ENCODE data around the gene COL6A2. TPM values are rescaled to one million over a fixed set of nuclear protein-coding genes. Genes with fewer than 3 reads are reported as not detected.

Gene COL6A2
- total RNA-seq, 1 donor from 2014 or later = 378 TPM

- Mint-ChIP-seq H3K9me3 (ENCODE audit: unreplicated experiment) (no peaks in the 10 kb centered on the region), H3K4me3 (ENCODE audit: unreplicated experiment) (no peak overlapping the region), H3K27ac (ENCODE audit: unreplicated experiment) (no peak overlapping the region), H3K36me3 (ENCODE audit: low read depth, unreplicated experiment) (no peaks in the 10 kb centered on the region), H3K4me1 (ENCODE audit: unreplicated experiment) (peaks cover 7% of the 10 kb centered on the region), H3K27me3 (ENCODE audit: unreplicated experiment) (peaks cover 4% of the 10 kb centered on the region)
- no peak for DNase-seq (ENCODE audit: low spot score)
- TF ChIP-seq, protein P1, sequence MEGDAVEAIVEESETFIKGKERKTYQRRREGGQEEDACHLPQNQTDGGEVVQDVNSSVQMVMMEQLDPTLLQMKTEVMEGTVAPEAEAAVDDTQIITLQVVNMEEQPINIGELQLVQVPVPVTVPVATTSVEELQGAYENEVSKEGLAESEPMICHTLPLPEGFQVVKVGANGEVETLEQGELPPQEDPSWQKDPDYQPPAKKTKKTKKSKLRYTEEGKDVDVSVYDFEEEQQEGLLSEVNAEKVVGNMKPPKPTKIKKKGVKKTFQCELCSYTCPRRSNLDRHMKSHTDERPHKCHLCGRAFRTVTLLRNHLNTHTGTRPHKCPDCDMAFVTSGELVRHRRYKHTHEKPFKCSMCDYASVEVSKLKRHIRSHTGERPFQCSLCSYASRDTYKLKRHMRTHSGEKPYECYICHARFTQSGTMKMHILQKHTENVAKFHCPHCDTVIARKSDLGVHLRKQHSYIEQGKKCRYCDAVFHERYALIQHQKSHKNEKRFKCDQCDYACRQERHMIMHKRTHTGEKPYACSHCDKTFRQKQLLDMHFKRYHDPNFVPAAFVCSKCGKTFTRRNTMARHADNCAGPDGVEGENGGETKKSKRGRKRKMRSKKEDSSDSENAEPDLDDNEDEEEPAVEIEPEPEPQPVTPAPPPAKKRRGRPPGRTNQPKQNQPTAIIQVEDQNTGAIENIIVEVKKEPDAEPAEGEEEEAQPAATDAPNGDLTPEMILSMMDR (IDR thresholded peaks at IDR 0.05; ENCODE audit: unreplicated experiment) = no peak
Measured at GRCh38 chr21:46078978-46079351, 18.9 kb upstream of the COL6A2 start.

GRCh38 chr21:46079352-46080170 is 18.4 kb upstream of the COL6A2 start:
- Mint-ChIP-seq H3K9me3 (ENCODE audit: unreplicated experiment) (no peaks in the 10 kb centered on the region), H3K27me3 (ENCODE audit: unreplicated experiment) (peaks cover 4% of the 10 kb centered on the region), H3K4me1 (ENCODE audit: unreplicated experiment) (peaks cover 7% of the 10 kb centered on the region), H3K4me3 (ENCODE audit: unreplicated experiment) (no peak overlapping the region), H3K36me3 (ENCODE audit: low read depth, unreplicated experiment) (no peaks in the 10 kb centered on the region), H3K27ac (ENCODE audit: unreplicated experiment) (no peak overlapping the region)
- DNase-seq (ENCODE audit: low spot score) = no peak
- TF ChIP-seq, protein P1 (IDR thresholded peaks at IDR 0.05; ENCODE audit: unreplicated experiment) = no peak

- Mint-ChIP-seq H3K9me3 (ENCODE audit: unreplicated experiment) (no peaks in the 10 kb centered on the region), H3K4me1 (ENCODE audit: unreplicated experiment) (peaks cover 7% of the 10 kb centered on the region), H3K4me3 (ENCODE audit: unreplicated experiment) (no peak overlapping the region), H3K27ac (ENCODE audit: unreplicated experiment) (no peak overlapping the region), H3K36me3 (ENCODE audit: low read depth, unreplicated experiment) (no peaks in the 10 kb centered on the region), H3K27me3 (ENCODE audit: unreplicated experiment) (peaks cover 4% of the 10 kb centered on the region)
- TF ChIP-seq, protein P1 (IDR thresholded peaks at IDR 0.05; ENCODE audit: unreplicated experiment) = no peak
- DNase-seq (ENCODE audit: low spot score) = no peak
Measured at GRCh38 chr21:46080171-46081021, 17.5 kb upstream of the COL6A2 start.

GRCh38 chr21:46081022-46081861 is 16.7 kb upstream of the COL6A2 start:
- Mint-ChIP-seq H3K4me3 (ENCODE audit: unreplicated experiment) (no peak overlapping the region), H3K27ac (ENCODE audit: unreplicated experiment) (no peak overlapping the region)
- no peak for DNase-seq (ENCODE audit: low spot score)

More at GRCh38 chr21:46081022-46081861, 16.7 kb upstream of the COL6A2 start:
- Mint-ChIP-seq H3K4me1 (ENCODE audit: unreplicated experiment) (peaks cover 7% of the 10 kb centered on the region), H3K27me3 (ENCODE audit: unreplicated experiment) (peaks cover 4% of the 10 kb centered on the region), H3K36me3 (ENCODE audit: low read depth, unreplicated experiment) (no peaks in the 10 kb centered on the region), H3K9me3 (ENCODE audit: unreplicated experiment) (no peaks in the 10 kb centered on the region)
- TF ChIP-seq, protein P1 (IDR thresholded peaks at IDR 0.05; ENCODE audit: unreplicated experiment) = no peak
